HG02678 (cell line): ENCODE measurements around the gene DNLZ.
"Not testable (repeated sequence)": the region's sequence is repeated elsewhere in the genome, so short reads cannot be mapped to it uniquely, and the experiment has no call there.

Experiments used
- ATAC-seq: cut with Tn5 transposase; IDR thresholded peaks from one replicate; pipeline ENCODE4 v1.9.1; 2021; ENCODE audit warnings: mild to moderate bottlenecking, moderate library complexity; ENCODE audit not compliant: unreplicated experiment

DNLZ gene

GRCh38 chr9:136320972-136321371 lies 42.6 kb downstream of the DNLZ start:
- not testable (repeated sequence) for ATAC-seq

- not testable (repeated sequence) for ATAC-seq
Observed at GRCh38 chr9:136319955-136320354, 43.6 kb downstream of the DNLZ start.

- ATAC-seq = not testable (repeated sequence)
Observed at GRCh38 chr9:136319244-136319643, 44.3 kb downstream of the DNLZ start.

GRCh38 chr9:136318776-136319241 lies 44.7 kb downstream of the DNLZ start:
- ATAC-seq = no peak

- no peak for ATAC-seq
Observed at GRCh38 chr9:136318111-136318775, 45.3 kb downstream of the DNLZ start.

GRCh38 chr9:136317695-136318094 lies 45.8 kb downstream of the DNLZ start:
- no peak for ATAC-seq

GRCh38 chr9:136316896-136317676 lies 46.5 kb downstream of the DNLZ start:
- no peak for ATAC-seq

- no peak for ATAC-seq
Observed at GRCh38 chr9:136316271-136316751, 47.2 kb downstream of the DNLZ start.

GRCh38 chr9:136314944-136315343 lies 48.6 kb downstream of the DNLZ start:
- no peak for ATAC-seq

- no peak for ATAC-seq
Observed at GRCh38 chr9:136314056-136314416, 49.5 kb downstream of the DNLZ start.

GRCh38 chr9:136313111-136314055 lies 50.2 kb downstream of the DNLZ start:
- ATAC-seq = no peak

GRCh38 chr9:136312436-136312835 lies 51.1 kb downstream of the DNLZ start:
- ATAC-seq = no peak

GRCh38 chr9:136312009-136312375 lies 51.6 kb downstream of the DNLZ start:
- ATAC-seq = no peak

GRCh38 chr9:136311051-136312008 lies 52.2 kb downstream of the DNLZ start:
- ATAC-seq = no peak

- no peak for ATAC-seq
Observed at GRCh38 chr9:136310273-136311030, 53.1 kb downstream of the DNLZ start.

GRCh38 chr9:136309806-136310220 lies 53.7 kb downstream of the DNLZ start:
- ATAC-seq = no peak
